Testis (tissue), 2 donors: ENCODE data around the gene PTPRD.

Experiments
- POLR2A ChIP-seq: fragments of 450-650 bp; IDR thresholded peaks from one replicate; pipeline ENCODE4 v1.6.1; 2017; ENCODE audit warnings: antibody characterized with exemption, mild to moderate bottlenecking, moderate library complexity
- TF ChIP-seq, protein P1 (sequence below), 3 experiments: fragments of 450-650 bp in 2 of 3; fragments of 200-600 bp in 1 of 3; sonication (generic) in 1 of 3; IDR thresholded peaks; one replicate each; pipeline ENCODE4 v1.5.1; 2016 to 2019; ENCODE audit warnings: antibody characterized with exemption in 3 of 3, mild to moderate bottlenecking in 2 of 3, moderate library complexity in 1 of 3

DNA sequence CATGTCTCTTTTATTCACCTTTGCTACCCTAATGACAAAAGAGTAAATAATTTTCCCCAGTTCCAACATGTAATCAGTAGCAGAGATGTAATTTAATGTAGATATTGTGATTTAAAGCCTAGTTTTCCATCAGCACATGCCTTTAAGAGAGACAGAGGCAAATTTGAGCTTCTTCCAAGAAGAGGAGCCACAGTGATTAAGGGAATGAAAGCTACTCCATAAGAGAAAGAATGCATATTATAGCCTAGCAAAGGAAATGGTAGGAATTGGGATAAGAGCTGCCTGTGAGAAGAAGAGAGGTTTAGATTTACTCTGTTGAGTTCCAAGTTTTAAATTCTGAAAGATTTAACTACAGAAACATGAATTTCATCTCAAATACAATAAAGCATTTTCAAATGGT, 2222.2 kb downstream of the PTPRD start:
- no peak for TF ChIP-seq POLR2A
- TF ChIP-seq, protein P1, sequence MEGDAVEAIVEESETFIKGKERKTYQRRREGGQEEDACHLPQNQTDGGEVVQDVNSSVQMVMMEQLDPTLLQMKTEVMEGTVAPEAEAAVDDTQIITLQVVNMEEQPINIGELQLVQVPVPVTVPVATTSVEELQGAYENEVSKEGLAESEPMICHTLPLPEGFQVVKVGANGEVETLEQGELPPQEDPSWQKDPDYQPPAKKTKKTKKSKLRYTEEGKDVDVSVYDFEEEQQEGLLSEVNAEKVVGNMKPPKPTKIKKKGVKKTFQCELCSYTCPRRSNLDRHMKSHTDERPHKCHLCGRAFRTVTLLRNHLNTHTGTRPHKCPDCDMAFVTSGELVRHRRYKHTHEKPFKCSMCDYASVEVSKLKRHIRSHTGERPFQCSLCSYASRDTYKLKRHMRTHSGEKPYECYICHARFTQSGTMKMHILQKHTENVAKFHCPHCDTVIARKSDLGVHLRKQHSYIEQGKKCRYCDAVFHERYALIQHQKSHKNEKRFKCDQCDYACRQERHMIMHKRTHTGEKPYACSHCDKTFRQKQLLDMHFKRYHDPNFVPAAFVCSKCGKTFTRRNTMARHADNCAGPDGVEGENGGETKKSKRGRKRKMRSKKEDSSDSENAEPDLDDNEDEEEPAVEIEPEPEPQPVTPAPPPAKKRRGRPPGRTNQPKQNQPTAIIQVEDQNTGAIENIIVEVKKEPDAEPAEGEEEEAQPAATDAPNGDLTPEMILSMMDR (IDR thresholded peaks at IDR 0.05): no peak
